ENCODE results near the gene OR1M1. TPM values are rescaled to one million over a fixed set of nuclear protein-coding genes. Genes with fewer than 3 reads are reported as not detected.
"Not testable (repeated sequence)": the region's sequence is repeated elsewhere in the genome, so short reads cannot be mapped to it uniquely, and the experiment has no call there.

OR1M1 gene
- total and polyA plus RNA-seq, 4 donors: not detected

GRCh38 chr19:9054765-9055164 lies 32.1 kb upstream of the OR1M1 start:
- DNase-seq (ENCODE audit: low spot score): no peak
- Histone ChIP-seq H3K9me3 (ENCODE audit: control insufficient read depth in 4 of 4, low read length in 3 of 4) (peaks cover 0 to 3% (median 0%) of the 10 kb centered on the region in 4 donors), H3K9ac (ENCODE audit: low read depth in 1 of 2, low read length in 2 of 2) (no peak overlapping the region), H3K4me3 (ENCODE audit: low read depth in 1 of 3, low read length in 3 of 3) (no peak overlapping the region), H3K36me3 (ENCODE audit: control insufficient read depth in 4 of 4, insufficient read depth in 3 of 4, low read depth in 1 of 4, low read length in 3 of 4) (no peaks in the 10 kb centered on the region), H3K4me1 (ENCODE audit: control insufficient read depth in 4 of 4, insufficient read depth in 4 of 4, low read length in 3 of 4) (no peaks in the 10 kb centered on the region), H3K27ac (ENCODE audit: low read depth in 1 of 2, low read length in 2 of 2) (no peak overlapping the region), H3K27me3 (ENCODE audit: control insufficient read depth in 4 of 4, insufficient read depth in 4 of 4, low read length in 3 of 4) (no peaks in the 10 kb centered on the region)
- WGBS: 34% methylated on average over 8 of the region's 8 CpGs
- TF ChIP-seq, protein P1, sequence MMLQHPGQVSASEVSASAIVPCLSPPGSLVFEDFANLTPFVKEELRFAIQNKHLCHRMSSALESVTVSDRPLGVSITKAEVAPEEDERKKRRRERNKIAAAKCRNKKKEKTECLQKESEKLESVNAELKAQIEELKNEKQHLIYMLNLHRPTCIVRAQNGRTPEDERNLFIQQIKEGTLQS (IDR thresholded peaks at IDR 0.05): no peak
- no peak for TF ChIP-seq FOXA2 (IDR thresholded peaks at IDR 0.05)
- no peak for TF ChIP-seq GABPA (IDR thresholded peaks at IDR 0.05 in 1 of 2, conservative IDR thresholded peaks at IDR 0.05 in 1 of 2)
- TF ChIP-seq HNF4G (IDR thresholded peaks at IDR 0.05): no peak
- TF ChIP-seq JUND (IDR thresholded peaks at IDR 0.05): no peak
- no peak for TF ChIP-seq FOXA1 (IDR thresholded peaks at IDR 0.05)
- no peak for TF ChIP-seq ZBTB33 (IDR thresholded peaks at IDR 0.05)
- TF ChIP-seq TAF1 (conservative IDR thresholded peaks at IDR 0.05): no peak
- TF ChIP-seq RAD21 (IDR thresholded peaks at IDR 0.05): no peak
- no peak for TF ChIP-seq HNF4A (conservative IDR thresholded peaks at IDR 0.05)

- H3K9ac ChIP-seq (ENCODE audit: low read depth in 1 of 2, low read length in 2 of 2); H3K9me3 ChIP-seq (ENCODE audit: control insufficient read depth in 4 of 4, low read length in 3 of 4); DNase-seq (ENCODE audit: low spot score); H3K27ac ChIP-seq (ENCODE audit: low read depth in 1 of 2, low read length in 2 of 2); H3K36me3 ChIP-seq (ENCODE audit: control insufficient read depth in 4 of 4, insufficient read depth in 3 of 4, low read depth in 1 of 4, low read length in 3 of 4); H3K4me1 ChIP-seq (ENCODE audit: control insufficient read depth in 4 of 4, insufficient read depth in 4 of 4, low read length in 3 of 4); H3K4me3 ChIP-seq (ENCODE audit: low read depth in 1 of 3, low read length in 3 of 3); H3K27me3 ChIP-seq (ENCODE audit: control insufficient read depth in 4 of 4, insufficient read depth in 4 of 4, low read length in 3 of 4): not testable (repeated sequence)
- 95% methylated on average over 9 of the region's 9 CpGs for WGBS
Measured at GRCh38 chr19:9056131-9056530, 30.7 kb upstream of the OR1M1 start.

DNA sequence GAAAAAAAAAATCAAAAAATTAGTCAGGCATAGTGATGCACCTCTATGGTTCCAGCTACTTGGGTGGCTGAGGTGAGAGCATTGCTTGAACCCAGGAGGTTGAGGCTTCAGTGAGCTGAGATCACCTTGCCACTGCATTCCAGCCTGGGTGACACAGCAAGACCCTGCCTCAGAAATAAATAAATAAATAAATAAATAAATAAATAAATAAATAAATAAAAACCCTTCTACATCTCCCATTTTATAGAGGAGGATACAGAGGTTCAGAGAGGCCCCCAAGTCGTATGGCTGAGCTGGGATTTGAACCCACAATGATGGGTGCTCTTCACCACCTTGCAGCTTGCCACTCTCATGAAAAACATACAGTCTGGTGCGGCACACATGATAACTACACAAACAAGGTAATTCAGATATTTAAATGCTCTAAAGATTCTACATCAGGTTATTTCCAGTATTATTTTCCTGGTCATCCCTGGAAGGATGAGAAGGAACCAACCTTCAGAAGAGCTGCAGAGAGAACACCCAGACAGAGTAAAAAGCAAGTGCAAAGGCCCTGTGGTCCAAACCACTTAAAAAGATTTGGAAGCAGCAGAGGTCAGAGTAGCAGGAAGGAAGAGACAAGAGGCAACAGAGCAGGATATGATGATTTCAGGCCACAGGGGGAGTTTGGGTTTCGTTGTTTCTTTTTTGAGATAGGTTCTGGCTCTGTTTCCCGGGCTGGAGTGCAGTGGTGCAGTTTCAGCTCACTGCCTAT lies 29.2 kb upstream of the OR1M1 start:
- Histone ChIP-seq H3K9ac (ENCODE audit: low read depth in 1 of 2, low read length in 2 of 2) (no peak overlapping the region), H3K4me1 (ENCODE audit: control insufficient read depth in 4 of 4, insufficient read depth in 4 of 4, low read length in 3 of 4) (no peaks in the 10 kb centered on the region), H3K4me3 (ENCODE audit: low read depth in 1 of 3, low read length in 3 of 3) (no peak overlapping the region), H3K36me3 (ENCODE audit: control insufficient read depth in 4 of 4, insufficient read depth in 3 of 4, low read depth in 1 of 4, low read length in 3 of 4) (no peaks in the 10 kb centered on the region), H3K27me3 (ENCODE audit: control insufficient read depth in 4 of 4, insufficient read depth in 4 of 4, low read length in 3 of 4) (no peaks in the 10 kb centered on the region), H3K27ac (ENCODE audit: low read depth in 1 of 2, low read length in 2 of 2) (no peak overlapping the region), H3K9me3 (ENCODE audit: control insufficient read depth in 4 of 4, low read length in 3 of 4) (peaks cover 0 to 3% (median 0%) of the 10 kb centered on the region in 4 donors)
- WGBS: 72% methylated on average over 4 of the region's 4 CpGs
- no peak for DNase-seq (ENCODE audit: low spot score)
- no peak for TF ChIP-seq EGR1 (IDR thresholded peaks at IDR 0.05; ENCODE audit: low read depth in 2 of 2)
- TF ChIP-seq, protein P2, sequence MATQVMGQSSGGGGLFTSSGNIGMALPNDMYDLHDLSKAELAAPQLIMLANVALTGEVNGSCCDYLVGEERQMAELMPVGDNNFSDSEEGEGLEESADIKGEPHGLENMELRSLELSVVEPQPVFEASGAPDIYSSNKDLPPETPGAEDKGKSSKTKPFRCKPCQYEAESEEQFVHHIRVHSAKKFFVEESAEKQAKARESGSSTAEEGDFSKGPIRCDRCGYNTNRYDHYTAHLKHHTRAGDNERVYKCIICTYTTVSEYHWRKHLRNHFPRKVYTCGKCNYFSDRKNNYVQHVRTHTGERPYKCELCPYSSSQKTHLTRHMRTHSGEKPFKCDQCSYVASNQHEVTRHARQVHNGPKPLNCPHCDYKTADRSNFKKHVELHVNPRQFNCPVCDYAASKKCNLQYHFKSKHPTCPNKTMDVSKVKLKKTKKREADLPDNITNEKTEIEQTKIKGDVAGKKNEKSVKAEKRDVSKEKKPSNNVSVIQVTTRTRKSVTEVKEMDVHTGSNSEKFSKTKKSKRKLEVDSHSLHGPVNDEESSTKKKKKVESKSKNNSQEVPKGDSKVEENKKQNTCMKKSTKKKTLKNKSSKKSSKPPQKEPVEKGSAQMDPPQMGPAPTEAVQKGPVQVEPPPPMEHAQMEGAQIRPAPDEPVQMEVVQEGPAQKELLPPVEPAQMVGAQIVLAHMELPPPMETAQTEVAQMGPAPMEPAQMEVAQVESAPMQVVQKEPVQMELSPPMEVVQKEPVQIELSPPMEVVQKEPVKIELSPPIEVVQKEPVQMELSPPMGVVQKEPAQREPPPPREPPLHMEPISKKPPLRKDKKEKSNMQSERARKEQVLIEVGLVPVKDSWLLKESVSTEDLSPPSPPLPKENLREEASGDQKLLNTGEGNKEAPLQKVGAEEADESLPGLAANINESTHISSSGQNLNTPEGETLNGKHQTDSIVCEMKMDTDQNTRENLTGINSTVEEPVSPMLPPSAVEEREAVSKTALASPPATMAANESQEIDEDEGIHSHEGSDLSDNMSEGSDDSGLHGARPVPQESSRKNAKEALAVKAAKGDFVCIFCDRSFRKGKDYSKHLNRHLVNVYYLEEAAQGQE (IDR thresholded peaks at IDR 0.05): no peak
- TF ChIP-seq FOXA1 (IDR thresholded peaks at IDR 0.05): no peak
- TF ChIP-seq JUND (IDR thresholded peaks at IDR 0.05): no peak
- no peak for TF ChIP-seq NR2F2 (IDR thresholded peaks at IDR 0.05)
- no peak for TF ChIP-seq MAX (IDR thresholded peaks at IDR 0.05)
- no peak for TF ChIP-seq RXRA (IDR thresholded peaks at IDR 0.05)
- no peak for TF ChIP-seq ZBTB33 (IDR thresholded peaks at IDR 0.05)
- TF ChIP-seq TAF1 (conservative IDR thresholded peaks at IDR 0.05): no peak
- no peak for TF ChIP-seq SP1 (IDR thresholded peaks at IDR 0.05)
- TF ChIP-seq, protein P1 (IDR thresholded peaks at IDR 0.05): no peak
- no peak for TF ChIP-seq FOXA2 (IDR thresholded peaks at IDR 0.05)
- no peak for TF ChIP-seq RAD21 (IDR thresholded peaks at IDR 0.05)
- no peak for TF ChIP-seq HNF4G (IDR thresholded peaks at IDR 0.05)

Data from liver (tissue), 9 donors.